ENCODE data around the gene KIAA1328.
A peak's percentile ranks its signal among the peaks of the same experiment; 100 is the strongest.
"Not testable (repeated sequence)": the region's sequence is repeated elsewhere in the genome, so short reads cannot be mapped to it uniquely, and the experiment has no call there.

KIAA1328 gene

GRCh38 chr18:36828630-36829361, at the start of gene KIAA1328, which contains the start of gene TPGS2:
Gene KIAA1328 (plus strand): TSS chr18:36829127. CDS start chr18:36829139, 12 bp downstream.
Gene TPGS2 (minus strand): TSS chr18:36829002. CDS start chr18:36828767, 235 bp downstream.
- DNase-seq (ENCODE audit: low spot score), result peak; percentile 89

GRCh38 chr18:36780748-36781147, 48.2 kb upstream of the KIAA1328 start:
- DNase-seq (ENCODE audit: low spot score), result no peak

- no peak for DNase-seq (ENCODE audit: low spot score)
Measured at GRCh38 chr18:36782710-36783109, 46.2 kb upstream of the KIAA1328 start.

GRCh38 chr18:36783792-36784191, 45.1 kb upstream of the KIAA1328 start:
- DNase-seq (ENCODE audit: low spot score), result no peak

GRCh38 chr18:36786686-36787085, 42.2 kb upstream of the KIAA1328 start:
- no peak for DNase-seq (ENCODE audit: low spot score)

GRCh38 chr18:36792634-36793283, 36.2 kb upstream of the KIAA1328 start:
- no peak for DNase-seq (ENCODE audit: low spot score)

- DNase-seq (ENCODE audit: low spot score), result no peak
Measured at GRCh38 chr18:36798738-36799473, 30.0 kb upstream of the KIAA1328 start.

GRCh38 chr18:36805105-36805504, 23.8 kb upstream of the KIAA1328 start:
- no peak for DNase-seq (ENCODE audit: low spot score)

- peak; percentile 31 for DNase-seq (ENCODE audit: low spot score)
Measured at GRCh38 chr18:36808681-36809080, 20.2 kb upstream of the KIAA1328 start.

- peak; percentile 52 for DNase-seq (ENCODE audit: low spot score)
Measured at GRCh38 chr18:36809590-36810381, 19.1 kb upstream of the KIAA1328 start.

- no peak for DNase-seq (ENCODE audit: low spot score)
Measured at GRCh38 chr18:36811430-36811829, 17.5 kb upstream of the KIAA1328 start.

- DNase-seq (ENCODE audit: low spot score), result no peak
Measured at GRCh38 chr18:36811955-36812354, 17.0 kb upstream of the KIAA1328 start.

- DNase-seq (ENCODE audit: low spot score), result no peak
Measured at GRCh38 chr18:36812678-36813077, 16.2 kb upstream of the KIAA1328 start.

- DNase-seq (ENCODE audit: low spot score), result no peak
Measured at GRCh38 chr18:36813101-36813775, 15.7 kb upstream of the KIAA1328 start.

GRCh38 chr18:36813824-36814223, 15.1 kb upstream of the KIAA1328 start:
- no peak for DNase-seq (ENCODE audit: low spot score)

GRCh38 chr18:36814994-36815393, 13.9 kb upstream of the KIAA1328 start:
- DNase-seq (ENCODE audit: low spot score), result no peak

GRCh38 chr18:36816096-36816495, 12.8 kb upstream of the KIAA1328 start:
- not testable (repeated sequence) for DNase-seq (ENCODE audit: low spot score)

- no peak for DNase-seq (ENCODE audit: low spot score)
Measured at GRCh38 chr18:36817039-36817438, 11.9 kb upstream of the KIAA1328 start.

- no peak for DNase-seq (ENCODE audit: low spot score)
Measured at GRCh38 chr18:36818652-36819051, 10.3 kb upstream of the KIAA1328 start.

GRCh38 chr18:36819621-36820020, 9.3 kb upstream of the KIAA1328 start:
- DNase-seq (ENCODE audit: low spot score), result no peak

GRCh38 chr18:36821681-36822080, 7.2 kb upstream of the KIAA1328 start:
- DNase-seq (ENCODE audit: low spot score), result no peak

Measured in hepatic stellate cell (primary cell).